ENCODE measurements around the gene LRP8.

Gene LRP8

DNA sequence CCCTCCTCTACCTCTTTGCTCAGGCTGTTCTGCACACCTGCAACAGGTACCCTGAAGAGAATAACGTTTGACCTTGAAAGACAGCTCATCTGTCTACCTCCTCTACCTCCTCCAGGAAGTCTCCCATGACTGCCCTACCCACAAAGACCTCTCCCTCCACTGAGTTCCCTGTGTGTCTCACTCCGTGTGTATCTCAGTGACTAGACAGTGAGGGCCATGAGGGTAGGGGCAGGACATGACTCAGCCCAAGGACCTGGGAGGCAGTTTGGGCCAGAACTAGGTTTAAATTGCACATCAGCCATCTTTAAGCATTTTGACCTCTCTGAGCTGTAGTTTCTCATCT, 32.0 kb upstream of the LRP8 start:
- Histone ChIP-seq H4K20me1 (ENCODE audit: insufficient read depth, low read length) (no peaks in the 10 kb centered on the region), H3K4me2 (ENCODE audit: low read length) (no peak overlapping the region), H3K4me1 (ENCODE audit: low read length) (peaks cover 27% of the 10 kb centered on the region), H3K9ac (ENCODE audit: low read length) (no peak overlapping the region), H3K27me3 (ENCODE audit: low read depth, low read length) (no peaks in the 10 kb centered on the region), H3K79me2 (ENCODE audit: low read length) (peaks cover 6% of the 10 kb centered on the region; the same call in 1 of the 2 replicates), H3K4me3 (ENCODE audit: low read length) (no peak overlapping the region), H3K9me3 (ENCODE audit: insufficient read depth, low read length) (no peaks in the 10 kb centered on the region; the same call in 1 of the 2 replicates), H3K36me3 (replicated peaks; ENCODE audit: low read depth, low read length) (peaks cover 6% of the 10 kb centered on the region), H2AFZ (ENCODE audit: low read depth, low read length) (no peak overlapping the region), H3K27ac (ENCODE audit: low read length) (no peak overlapping the region)
- TF ChIP-seq, protein P1, sequence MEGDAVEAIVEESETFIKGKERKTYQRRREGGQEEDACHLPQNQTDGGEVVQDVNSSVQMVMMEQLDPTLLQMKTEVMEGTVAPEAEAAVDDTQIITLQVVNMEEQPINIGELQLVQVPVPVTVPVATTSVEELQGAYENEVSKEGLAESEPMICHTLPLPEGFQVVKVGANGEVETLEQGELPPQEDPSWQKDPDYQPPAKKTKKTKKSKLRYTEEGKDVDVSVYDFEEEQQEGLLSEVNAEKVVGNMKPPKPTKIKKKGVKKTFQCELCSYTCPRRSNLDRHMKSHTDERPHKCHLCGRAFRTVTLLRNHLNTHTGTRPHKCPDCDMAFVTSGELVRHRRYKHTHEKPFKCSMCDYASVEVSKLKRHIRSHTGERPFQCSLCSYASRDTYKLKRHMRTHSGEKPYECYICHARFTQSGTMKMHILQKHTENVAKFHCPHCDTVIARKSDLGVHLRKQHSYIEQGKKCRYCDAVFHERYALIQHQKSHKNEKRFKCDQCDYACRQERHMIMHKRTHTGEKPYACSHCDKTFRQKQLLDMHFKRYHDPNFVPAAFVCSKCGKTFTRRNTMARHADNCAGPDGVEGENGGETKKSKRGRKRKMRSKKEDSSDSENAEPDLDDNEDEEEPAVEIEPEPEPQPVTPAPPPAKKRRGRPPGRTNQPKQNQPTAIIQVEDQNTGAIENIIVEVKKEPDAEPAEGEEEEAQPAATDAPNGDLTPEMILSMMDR (IDR thresholded peaks at IDR 0.05; ENCODE audit: low read depth, low read length) = no peak
- no peak for TF ChIP-seq EZH2phosphoT487 (IDR thresholded peaks at IDR 0.05; ENCODE audit: low read depth)

DNA sequence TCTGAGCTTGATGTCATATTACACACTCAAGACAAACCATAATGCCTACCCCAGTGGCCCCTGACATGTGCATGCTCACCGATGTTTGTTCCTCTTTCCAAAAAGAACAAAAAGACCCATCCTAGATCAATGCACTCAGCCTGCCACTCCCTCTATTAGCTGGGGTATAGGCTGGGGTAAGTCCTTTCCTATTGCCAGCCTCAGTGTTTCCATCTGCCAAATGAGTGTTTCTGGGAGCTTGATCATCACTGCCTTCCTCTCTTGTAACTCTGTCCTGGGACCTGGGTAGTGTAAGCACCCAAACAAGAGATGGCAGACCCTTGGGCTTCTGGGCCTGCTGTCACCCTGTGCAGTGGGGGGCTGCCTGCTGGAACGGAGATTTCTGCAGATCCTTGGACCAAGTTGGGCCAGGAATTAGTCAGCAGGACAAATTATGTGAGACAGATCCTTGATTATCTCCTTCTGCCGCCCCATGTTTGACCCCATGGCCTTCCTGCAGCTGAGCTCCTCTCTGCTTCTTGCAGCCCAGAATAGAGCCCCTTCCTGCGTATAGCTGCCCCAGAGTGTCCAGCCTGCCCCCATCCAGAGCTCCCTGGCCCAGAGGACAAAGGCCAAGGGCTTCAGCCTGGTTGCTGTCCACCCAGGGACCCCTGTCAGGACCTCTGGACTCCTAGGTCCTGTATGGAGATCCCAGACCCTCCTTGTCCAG, 31.5 kb upstream of the LRP8 start:
- Histone ChIP-seq H2AFZ (ENCODE audit: low read depth, low read length) (no peak overlapping the region), H3K36me3 (replicated peaks; ENCODE audit: low read depth, low read length) (peaks cover 5% of the 10 kb centered on the region), H3K79me2 (ENCODE audit: low read length) (peaks cover 4% of the 10 kb centered on the region; the same call in 1 of the 2 replicates), H3K9me3 (ENCODE audit: insufficient read depth, low read length) (no peaks in the 10 kb centered on the region; the same call in 1 of the 2 replicates), H4K20me1 (ENCODE audit: insufficient read depth, low read length) (no peaks in the 10 kb centered on the region), H3K4me1 (ENCODE audit: low read length) (peaks cover 23% of the 10 kb centered on the region), H3K4me3 (ENCODE audit: low read length) (no peak overlapping the region), H3K27ac (ENCODE audit: low read length) (no peak overlapping the region), H3K9ac (ENCODE audit: low read length) (no peak overlapping the region), H3K4me2 (ENCODE audit: low read length) (no peak overlapping the region), H3K27me3 (ENCODE audit: low read depth, low read length) (no peaks in the 10 kb centered on the region)
- TF ChIP-seq, protein P1 (IDR thresholded peaks at IDR 0.05; ENCODE audit: low read depth, low read length) = no peak
- no peak for TF ChIP-seq EZH2phosphoT487 (IDR thresholded peaks at IDR 0.05; ENCODE audit: low read depth)

DNA sequence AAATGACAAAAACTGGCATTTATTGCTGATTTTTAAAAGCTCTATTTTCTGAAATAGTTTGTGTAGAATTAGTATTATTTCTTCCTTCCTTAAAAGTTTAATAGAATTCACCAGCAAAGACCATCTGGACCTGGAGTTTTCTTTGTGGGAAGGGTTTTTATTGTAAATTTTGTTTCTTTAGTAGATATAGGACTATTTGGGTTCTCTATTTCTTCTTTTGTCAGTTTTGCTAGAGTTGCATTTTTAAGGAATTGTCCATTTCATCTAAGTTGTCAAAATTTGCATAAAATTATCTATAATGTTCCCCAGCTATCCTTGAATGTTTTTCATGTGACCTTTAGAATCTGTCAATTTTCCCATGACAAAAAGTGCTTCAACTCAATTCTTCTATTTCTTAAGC, 28.8 kb upstream of the LRP8 start:
- Histone ChIP-seq H3K4me3 (ENCODE audit: low read length) (no peak overlapping the region), H3K4me2 (ENCODE audit: low read length) (no peak overlapping the region), H3K79me2 (ENCODE audit: low read length) (no peaks in the 10 kb centered on the region), H2AFZ (ENCODE audit: low read depth, low read length) (no peak overlapping the region), H3K9me3 (ENCODE audit: insufficient read depth, low read length) (no peaks in the 10 kb centered on the region; the same call in 1 of the 2 replicates), H4K20me1 (ENCODE audit: insufficient read depth, low read length) (no peaks in the 10 kb centered on the region), H3K27ac (ENCODE audit: low read length) (no peak overlapping the region), H3K9ac (ENCODE audit: low read length) (no peak overlapping the region), H3K36me3 (replicated peaks; ENCODE audit: low read depth, low read length) (no peaks in the 10 kb centered on the region), H3K4me1 (ENCODE audit: low read length) (peaks cover 2% of the 10 kb centered on the region; the same call in 1 of the 2 replicates), H3K27me3 (ENCODE audit: low read depth, low read length) (no peaks in the 10 kb centered on the region)
- TF ChIP-seq, protein P1 (IDR thresholded peaks at IDR 0.05; ENCODE audit: low read depth, low read length) = no peak
- TF ChIP-seq EZH2phosphoT487 (IDR thresholded peaks at IDR 0.05; ENCODE audit: low read depth) = no peak

DNA sequence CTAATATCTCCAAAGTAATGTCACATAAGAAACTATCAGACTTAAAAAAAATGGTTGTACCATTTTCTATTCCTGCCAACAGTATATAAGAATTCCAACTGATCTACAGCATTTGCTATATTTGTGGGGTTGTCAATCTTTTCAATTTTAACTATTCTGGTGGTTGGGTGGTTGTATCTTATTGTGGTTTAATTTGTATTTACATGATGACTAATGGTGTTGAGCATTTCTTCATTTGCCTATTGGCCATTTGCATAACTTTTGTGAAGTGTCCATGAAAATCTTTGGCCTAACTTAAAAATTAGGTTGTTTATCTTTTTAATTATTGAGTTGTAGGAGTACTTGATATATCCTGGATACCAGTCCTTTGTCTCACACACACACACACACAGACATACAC, 26.2 kb upstream of the LRP8 start:
- no peaks in the 10 kb centered on the region for H3K27me3 ChIP-seq (ENCODE audit: low read depth, low read length)

More for the DNA sequence above, 26.2 kb upstream of the LRP8 start:
- TF ChIP-seq, protein P1 (IDR thresholded peaks at IDR 0.05; ENCODE audit: low read depth, low read length) = no peak
- no peak for TF ChIP-seq EZH2phosphoT487 (IDR thresholded peaks at IDR 0.05; ENCODE audit: low read depth)
- Histone ChIP-seq H3K27ac (ENCODE audit: low read length) (no peak overlapping the region), H3K9me3 (ENCODE audit: insufficient read depth, low read length) (no peaks in the 10 kb centered on the region; the same call in 1 of the 2 replicates), H3K4me3 (ENCODE audit: low read length) (no peak overlapping the region), H3K4me2 (ENCODE audit: low read length) (no peak overlapping the region), H3K36me3 (replicated peaks; ENCODE audit: low read depth, low read length) (no peaks in the 10 kb centered on the region), H4K20me1 (ENCODE audit: insufficient read depth, low read length) (no peaks in the 10 kb centered on the region), H3K79me2 (ENCODE audit: low read length) (no peaks in the 10 kb centered on the region), H3K4me1 (ENCODE audit: low read length) (no peaks in the 10 kb centered on the region), H3K9ac (ENCODE audit: low read length) (no peak overlapping the region), H2AFZ (ENCODE audit: low read depth, low read length) (no peak overlapping the region)
